HG03439 (cell line): ENCODE data around the gene PPM1N.

ENCODE experiments used
- ATAC-seq: cut with Tn5 transposase; IDR thresholded peaks from one replicate; pipeline ENCODE4 v1.9.1; 2021; ENCODE audit warnings: mild to moderate bottlenecking, moderate library complexity; ENCODE audit not compliant: unreplicated experiment

Gene PPM1N

GRCh38 chr19:45489216-45489855 is 8.9 kb upstream of the PPM1N start:
- no peak for ATAC-seq

- no peak for ATAC-seq
These were observed 6.1 kb upstream of the PPM1N start for GRCh38 chr19:45492137-45492626.

- ATAC-seq = no peak
These were observed 5.4 kb upstream of the PPM1N start for GRCh38 chr19:45492627-45493470.

- ATAC-seq = no peak
These were observed 3.9 kb upstream of the PPM1N start for GRCh38 chr19:45494261-45494916.

GRCh38 chr19:45495178-45495577 is 3.1 kb upstream of the PPM1N start:
- ATAC-seq = no peak

DNA sequence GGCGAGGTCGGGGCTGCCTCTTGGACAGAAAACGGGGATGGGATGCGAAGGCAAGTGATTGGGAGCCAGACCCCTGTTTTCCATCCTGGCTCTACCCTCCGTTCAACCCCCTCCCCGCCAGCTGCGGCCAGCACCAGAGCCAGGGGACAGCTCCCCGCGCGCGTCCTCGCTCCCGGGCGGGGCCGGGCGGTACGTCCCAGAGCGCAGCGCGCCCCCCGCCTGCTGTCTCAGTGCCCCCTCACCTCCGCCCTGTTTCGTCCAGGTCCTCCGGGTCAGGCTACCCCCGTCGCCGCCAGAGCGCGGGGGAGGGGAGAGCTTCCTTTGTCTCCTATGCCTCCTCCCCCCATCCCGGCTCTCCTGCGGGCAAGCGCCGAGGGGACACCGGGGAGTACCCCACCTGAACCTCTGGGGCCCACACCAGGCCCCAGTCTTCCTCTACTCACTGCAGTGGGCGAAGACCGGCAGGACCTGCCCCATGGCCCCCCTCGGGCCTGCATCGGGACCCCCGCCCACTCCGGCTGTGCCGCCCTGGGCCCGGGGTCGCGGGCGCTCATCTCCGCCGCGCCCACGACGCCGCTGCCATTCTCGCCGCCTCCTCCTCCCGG is 1.8 kb upstream of the PPM1N start:
- ATAC-seq = peak; percentile 13

DNA sequence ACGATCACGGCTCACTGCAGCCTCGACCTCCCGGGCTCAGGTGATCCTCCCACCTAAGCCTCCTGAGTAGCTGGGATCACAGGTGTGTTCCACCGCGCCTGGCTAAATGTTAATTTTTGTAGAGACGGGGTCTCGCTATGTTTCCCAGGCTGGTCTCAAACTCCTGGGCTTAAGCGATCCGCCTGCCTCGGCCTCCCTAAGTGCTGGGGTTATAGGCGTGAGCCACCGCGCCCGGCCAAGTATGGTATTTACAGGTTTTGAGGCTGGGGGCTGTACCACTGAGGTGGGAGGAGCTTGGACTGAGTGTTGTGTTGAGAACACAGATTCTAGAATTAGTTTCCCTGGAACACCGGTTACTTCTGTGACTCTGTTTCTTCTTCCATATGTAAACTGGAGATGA is 452 bp upstream of the PPM1N start:
- ATAC-seq = no peak

DNA sequence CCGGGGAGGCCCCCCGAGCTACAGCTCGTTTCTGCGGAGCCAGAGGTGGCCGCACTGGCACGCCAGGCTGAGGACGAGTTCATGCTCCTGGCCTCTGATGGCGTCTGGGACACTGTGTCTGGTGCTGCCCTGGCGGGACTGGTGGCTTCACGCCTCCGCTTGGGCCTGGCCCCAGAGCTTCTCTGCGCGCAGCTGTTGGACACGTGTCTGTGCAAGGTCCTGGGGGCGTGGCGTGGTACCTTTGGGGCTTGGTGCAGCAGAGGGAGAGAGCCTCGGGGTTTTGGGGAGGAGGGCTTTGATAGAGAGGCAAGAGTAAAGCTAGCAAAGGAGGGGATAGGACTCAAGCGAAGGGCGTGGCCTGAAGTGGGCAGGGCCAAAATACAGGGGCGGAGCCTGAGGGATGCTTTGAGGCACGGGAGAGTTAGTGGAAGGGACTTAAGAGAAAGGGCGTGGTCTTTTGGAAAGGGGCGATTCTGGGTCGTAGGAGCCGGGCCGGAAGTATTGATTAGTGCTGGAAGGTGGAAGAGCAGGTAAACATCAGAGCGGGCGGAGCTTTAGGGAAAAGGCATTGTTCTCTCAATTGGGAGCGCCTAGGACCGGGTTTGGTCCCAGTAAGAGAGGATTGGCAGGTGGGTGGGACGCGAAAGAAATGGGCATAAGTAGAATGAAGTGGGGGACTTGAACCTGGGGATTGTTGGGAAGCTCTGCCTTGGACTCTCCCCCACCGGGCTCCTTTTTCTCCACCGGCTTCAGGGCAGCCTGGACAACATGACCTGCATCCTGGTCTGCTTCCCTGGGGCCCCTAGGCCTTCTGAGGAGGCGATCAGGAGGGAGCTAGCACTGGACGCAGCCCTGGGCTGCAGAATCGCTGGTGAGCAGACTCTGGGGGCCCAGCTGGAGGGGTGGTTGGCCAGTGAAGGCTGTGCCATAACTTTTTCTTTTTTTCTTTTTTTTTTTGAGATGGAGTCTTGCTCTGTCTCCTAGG is 1.2 kb downstream of the PPM1N start:
- no peak for ATAC-seq

GRCh38 chr19:45500918-45501729 is 2.9 kb downstream of the PPM1N start:
- ATAC-seq = no peak

DNA sequence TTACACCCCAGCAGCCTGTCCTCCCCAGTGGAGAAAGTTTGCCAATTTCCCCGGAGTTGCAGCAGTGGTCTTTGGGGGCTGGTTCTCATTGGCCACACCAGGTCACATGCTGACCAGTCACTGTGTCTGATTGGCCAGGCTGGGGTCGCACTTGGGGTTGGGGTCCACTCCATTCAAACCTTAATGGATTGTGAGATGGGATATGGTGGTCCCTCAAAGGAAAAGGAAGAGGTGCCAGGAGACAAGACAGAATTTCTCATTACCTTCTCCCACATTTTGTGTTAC is 3.4 kb downstream of the PPM1N start:
- no peak for ATAC-seq

DNA sequence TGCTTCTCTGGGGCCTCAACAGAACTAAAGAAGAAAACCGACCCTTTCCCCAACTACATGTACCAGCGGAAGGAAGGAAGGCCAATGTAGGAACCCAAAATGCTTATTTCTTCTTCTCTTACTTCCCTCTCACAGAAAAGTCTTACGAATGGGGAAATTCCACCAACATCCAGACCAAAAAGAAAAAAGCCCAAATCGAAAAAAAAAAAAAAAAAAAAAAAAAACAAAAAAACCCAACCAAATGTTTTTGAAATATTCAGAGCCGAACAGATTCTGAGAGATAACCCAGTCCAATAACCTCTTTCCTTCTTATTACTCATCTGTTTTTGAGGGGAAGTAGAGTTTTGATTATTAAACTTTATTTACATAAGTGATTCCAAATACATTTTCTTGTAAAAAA is 3.9 kb downstream of the PPM1N start:
- no peak for ATAC-seq

DNA sequence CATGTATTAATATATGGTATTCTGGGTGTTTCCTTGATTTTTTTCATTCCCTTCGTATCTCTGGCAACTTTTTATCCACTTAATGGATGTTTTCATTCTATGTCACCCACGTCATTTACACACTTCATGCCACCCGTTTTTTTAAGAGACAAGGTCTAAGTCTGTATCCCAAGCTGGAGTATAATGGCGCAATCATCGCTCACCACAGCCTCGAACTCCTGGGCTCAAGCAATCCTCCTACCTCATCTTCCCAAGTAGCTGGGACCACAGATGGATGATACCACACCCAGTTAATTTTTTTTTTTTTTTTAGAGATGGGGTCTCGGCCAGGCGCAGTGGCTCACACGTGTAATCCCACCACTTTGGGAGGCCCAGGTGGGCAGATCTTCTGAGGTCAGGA is 5.7 kb downstream of the PPM1N start:
- ATAC-seq = no peak

GRCh38 chr19:45505151-45505995 is 7.1 kb downstream of the PPM1N start:
- no peak for ATAC-seq

- no peak for ATAC-seq
These were observed 7.7 kb downstream of the PPM1N start for GRCh38 chr19:45505996-45506245.

DNA sequence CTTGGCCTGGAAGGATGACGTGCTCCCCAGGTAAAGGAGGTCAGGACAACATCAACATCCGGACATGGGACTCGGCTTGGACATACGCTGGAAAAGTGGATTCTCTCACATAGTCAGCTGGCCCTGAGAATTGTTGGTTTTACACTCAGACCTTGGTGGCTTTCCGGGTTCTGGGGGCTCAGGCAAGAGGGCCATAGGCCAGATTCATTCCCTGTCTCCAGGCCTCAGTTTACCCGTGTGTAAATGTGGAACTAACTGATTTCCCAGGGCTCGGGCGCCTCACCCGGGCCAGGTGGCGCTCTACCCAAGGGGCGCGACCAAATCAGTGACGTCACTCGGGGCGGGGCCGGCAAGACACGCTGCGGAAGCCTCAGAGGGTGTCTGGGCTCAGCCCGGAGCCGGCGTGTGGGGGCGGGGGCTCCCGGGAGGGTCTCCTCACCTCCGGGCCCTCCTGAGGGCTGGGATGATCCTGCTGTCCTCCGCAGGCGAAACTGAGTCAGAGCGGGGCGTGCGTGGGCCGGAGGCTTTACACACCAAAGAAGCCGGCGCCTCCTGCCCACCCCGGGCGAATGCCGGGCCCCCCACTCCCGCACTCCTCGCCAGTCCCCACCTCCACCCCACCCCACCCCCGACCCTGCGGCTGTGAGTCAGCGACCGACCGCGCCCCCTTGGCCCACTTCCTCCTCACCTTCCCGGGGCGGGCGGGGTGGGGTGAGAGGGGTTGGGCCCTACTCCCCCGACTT is 8.2 kb downstream of the PPM1N start:
- peak; percentile 61 for ATAC-seq

DNA sequence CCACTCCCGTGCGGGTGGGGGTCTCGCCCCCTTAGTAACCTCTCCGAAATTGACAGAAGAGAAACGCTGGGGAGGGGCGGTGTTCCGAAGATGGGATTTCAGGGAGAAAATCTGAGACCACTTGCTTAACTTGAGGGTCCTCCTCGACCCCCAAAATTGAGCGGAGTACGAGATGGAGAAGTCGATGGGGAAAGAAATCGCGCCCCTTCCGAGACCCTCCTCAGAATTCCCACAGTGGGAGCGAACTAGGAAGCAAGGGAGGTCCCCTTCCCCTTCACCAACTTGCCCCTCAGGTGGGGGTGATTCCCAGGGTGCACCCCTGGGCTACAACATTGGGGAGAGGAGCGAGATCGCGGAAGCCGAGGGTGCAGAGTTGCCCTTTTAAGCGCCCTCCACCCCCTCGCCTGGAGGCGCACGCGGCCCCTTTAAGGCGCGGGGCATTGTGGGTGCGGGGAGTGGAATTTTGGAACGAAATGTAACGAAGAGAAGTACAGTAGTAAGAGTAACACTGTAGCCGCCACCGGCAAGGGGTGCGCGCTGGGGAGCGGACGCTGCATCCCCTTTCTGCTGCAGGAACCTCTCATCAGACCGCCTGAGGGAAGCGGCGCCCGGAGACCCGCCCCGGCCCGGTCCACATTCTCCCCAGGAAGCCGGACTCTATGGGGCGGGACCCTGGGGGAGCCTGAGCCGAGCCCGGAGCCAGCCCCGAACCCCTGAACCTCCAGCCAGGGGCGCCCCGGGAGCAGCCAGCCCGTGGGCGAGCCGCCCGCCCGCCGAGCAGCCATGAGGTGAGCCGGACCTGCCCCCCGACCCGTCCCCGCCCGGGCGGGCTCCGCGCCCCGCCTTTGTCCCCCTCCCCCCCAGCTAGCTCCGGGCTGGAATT is 9.0 kb downstream of the PPM1N start, which contains the start of gene VASP:
TSS of gene VASP (plus strand) at position 491 of the 883 bp plus-strand sequence. CDS start at position 784, 293 bp downstream.
- ATAC-seq = peak; percentile 54

- no peak for ATAC-seq
These were observed 9.7 kb downstream of the PPM1N start for GRCh38 chr19:45507872-45508416.
